Hepatocyte (in vitro differentiated cells): ENCODE data around the gene TNFAIP8L2.

ENCODE experiments used
- EZH2 ChIP-seq: fragments of 200-600 bp; sonication (generic); IDR thresholded peaks from 2 replicates; pipeline ENCODE4 v1.6.1; 2016; ENCODE audit warnings: antibody characterized with exemption, mild to moderate bottlenecking, borderline replicate concordance
- EZH2phosphoT487 ChIP-seq: fragments of 200-600 bp; sonication (generic); IDR thresholded peaks from one replicate; pipeline ENCODE4 v1.6.1; 2018; ENCODE audit warnings: antibody characterized with exemption, mild to moderate bottlenecking, low read depth, moderate library complexity; ENCODE audit not compliant: unreplicated experiment, severe bottlenecking
- TF ChIP-seq, protein P1 (sequence below): fragments of 200-600 bp; sonication (generic); IDR thresholded peaks from 2 replicates; pipeline ENCODE4 v1.5.1; 2016; ENCODE audit warnings: antibody characterized with exemption, mild to moderate bottlenecking; ENCODE audit not compliant: poor library complexity

GRCh38 chr1:151171190-151171589 is 14.7 kb downstream of the TNFAIP8L2 start:
- TF ChIP-seq, protein P1, sequence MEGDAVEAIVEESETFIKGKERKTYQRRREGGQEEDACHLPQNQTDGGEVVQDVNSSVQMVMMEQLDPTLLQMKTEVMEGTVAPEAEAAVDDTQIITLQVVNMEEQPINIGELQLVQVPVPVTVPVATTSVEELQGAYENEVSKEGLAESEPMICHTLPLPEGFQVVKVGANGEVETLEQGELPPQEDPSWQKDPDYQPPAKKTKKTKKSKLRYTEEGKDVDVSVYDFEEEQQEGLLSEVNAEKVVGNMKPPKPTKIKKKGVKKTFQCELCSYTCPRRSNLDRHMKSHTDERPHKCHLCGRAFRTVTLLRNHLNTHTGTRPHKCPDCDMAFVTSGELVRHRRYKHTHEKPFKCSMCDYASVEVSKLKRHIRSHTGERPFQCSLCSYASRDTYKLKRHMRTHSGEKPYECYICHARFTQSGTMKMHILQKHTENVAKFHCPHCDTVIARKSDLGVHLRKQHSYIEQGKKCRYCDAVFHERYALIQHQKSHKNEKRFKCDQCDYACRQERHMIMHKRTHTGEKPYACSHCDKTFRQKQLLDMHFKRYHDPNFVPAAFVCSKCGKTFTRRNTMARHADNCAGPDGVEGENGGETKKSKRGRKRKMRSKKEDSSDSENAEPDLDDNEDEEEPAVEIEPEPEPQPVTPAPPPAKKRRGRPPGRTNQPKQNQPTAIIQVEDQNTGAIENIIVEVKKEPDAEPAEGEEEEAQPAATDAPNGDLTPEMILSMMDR = no peak
- TF ChIP-seq EZH2phosphoT487 (no peak), EZH2 (no peak)
